IPS-NIHi7 (cell line): ENCODE measurements around the gene MRFAP1L1.

Experiments
- DNase-seq: peaks from one replicate; pipeline ENCODE4 v3.0.0; 2012; ENCODE audit warnings: mixed read lengths; ENCODE audit errors: extremely low spot score

The MRFAP1L1 gene

GRCh38 chr4:6716018-6716911 lies 6.6 kb upstream of the MRFAP1L1 start, which contains the start of gene BLOC1S4:
TSS of gene BLOC1S4 (plus strand) at chr4:6716174. CDS start at chr4:6716210, 36 bp downstream.
- peak; percentile 94 for DNase-seq

DNA sequence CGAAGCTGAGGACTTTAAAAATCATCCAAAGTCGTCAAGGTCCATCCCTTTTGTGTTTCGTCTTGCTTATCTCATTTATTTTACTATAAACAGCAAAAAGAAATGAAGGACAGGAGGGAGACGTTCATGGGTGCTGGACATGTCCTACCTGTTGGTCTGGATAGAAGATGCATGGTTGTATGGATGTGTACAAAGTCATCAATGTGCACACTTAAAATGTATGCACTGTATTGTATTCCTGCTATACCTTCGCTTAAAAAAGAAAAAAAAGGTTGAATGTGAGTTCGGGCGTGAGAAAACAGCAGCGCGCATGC lies 6.0 kb upstream of the MRFAP1L1 start:
- no peak for DNase-seq

DNA sequence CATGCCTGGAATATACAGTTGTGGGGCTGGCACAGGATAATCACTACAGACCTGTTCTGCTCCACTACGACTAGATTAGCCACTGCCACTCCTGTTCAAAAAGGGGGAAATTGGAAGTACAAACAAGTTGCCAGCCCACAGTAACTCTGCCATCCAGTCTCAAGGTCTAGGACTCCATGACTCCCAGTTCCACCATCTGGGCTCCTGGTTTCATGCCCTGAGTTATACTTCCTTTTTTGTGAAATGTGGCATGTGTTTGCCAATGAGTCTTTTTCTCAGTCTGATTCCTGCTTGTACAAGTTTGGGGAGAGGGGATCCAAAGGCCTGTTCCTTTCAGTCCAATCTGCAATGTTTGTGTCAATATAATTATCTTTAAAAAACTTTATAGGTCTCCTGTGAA lies 5.3 kb upstream of the MRFAP1L1 start:
- DNase-seq = no peak

DNA sequence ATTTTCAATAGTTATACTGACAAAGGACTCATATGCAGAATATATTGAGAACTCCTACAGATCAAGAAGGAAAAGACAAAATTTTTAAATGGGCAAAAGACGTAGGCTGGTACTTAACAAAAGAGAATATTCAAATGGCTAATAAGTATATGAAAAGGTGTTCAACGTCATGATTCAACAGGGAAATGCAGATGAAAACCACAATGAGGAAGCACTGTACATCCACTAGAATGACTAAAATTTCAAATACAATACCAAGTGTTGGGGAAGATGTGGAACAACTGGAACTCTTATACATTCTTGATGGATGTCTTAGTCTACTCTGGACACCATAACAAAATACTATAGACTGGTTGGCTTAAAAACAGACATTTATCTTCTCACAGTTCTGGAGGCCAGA lies 1.3 kb upstream of the MRFAP1L1 start:
- no peak for DNase-seq

GRCh38 chr4:6710282-6710681 lies 617 bp upstream of the MRFAP1L1 start:
- no peak for DNase-seq

DNA sequence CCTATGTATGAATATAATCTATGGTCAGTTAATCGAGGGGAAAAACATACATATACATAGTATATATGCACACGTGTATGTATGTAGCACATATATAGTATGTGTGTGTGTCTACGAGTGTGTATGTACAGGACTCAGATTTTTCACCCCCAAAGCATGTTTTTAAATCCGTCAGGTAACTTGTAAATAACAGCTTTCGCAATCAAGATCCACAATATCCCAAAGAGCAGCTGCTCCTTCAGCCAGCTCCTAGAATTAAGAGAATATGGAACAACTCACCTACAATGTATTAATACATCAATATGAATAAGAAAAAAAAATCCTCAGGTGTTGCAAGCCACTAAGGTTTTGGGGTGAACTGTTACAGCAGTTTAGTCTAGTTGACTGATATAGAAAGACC lies 3.5 kb downstream of the MRFAP1L1 start:
- no peak for DNase-seq

- DNase-seq = no peak
Measured at GRCh38 chr4:6705646-6706045, 4.0 kb downstream of the MRFAP1L1 start.

DNA sequence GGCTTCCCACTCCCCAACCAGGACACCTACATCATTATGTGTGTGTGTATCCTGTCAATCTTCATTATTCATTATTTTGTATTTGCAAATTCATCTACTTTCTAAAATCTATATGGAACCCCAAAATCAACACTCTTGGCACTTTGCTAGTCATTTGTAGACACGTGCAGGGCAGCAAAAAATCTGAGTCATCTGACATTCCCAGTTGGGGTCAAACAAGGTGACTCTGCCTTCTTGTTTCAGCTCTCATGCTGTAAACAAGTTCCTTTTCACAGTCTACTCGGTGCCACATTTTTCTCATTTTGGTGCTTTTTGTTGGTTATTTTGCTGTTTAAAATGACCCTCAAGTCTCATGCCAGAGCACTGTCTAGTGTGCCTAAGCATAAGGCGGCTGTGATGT lies 5.9 kb downstream of the MRFAP1L1 start:
- no peak for DNase-seq

DNA sequence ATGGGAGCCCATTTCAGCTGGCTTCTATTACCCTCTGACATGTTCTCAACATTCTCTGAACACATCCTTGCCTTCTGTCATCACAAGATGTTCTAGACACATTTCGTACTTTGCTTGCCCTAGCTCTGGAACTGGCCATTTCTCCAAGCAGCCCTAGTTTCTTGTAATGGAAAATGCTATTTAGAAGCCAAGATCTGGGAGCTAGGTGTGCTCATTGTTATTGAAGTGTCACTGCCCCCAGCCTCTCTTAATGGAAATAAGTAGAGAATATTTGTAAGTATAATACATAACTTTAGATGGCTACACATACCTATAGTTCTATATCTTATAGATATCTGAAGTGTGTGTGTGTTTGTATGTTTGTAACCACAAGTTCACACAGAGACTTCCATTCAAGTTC lies 6.9 kb downstream of the MRFAP1L1 start:
- DNase-seq = no peak

GRCh38 chr4:6701371-6701770 lies 8.3 kb downstream of the MRFAP1L1 start:
- DNase-seq = peak; percentile 86

- DNase-seq = no peak
Measured at GRCh38 chr4:6699903-6700302, 9.8 kb downstream of the MRFAP1L1 start.

GRCh38 chr4:6699388-6699787 lies 10.3 kb downstream of the MRFAP1L1 start:
- DNase-seq = no peak

DNA sequence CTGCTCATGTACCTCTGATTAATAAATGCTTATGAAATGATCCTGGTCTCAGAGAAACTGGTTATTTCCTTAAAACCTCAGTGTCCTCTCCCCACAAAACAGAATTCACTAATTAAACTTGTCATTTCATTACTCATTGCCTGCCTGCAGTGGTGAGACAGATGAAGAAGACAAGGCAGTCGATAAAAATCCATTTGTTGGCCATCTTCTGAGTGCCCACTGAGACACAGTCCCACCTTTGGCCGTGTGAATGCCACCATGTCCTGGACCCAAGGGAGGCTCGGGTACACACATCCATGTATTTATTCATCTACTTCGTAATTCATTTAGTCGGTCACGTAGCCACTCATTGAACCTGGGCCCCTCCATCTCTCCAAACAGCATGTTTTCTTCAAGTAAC lies 12.5 kb downstream of the MRFAP1L1 start:
- DNase-seq = no peak

DNA sequence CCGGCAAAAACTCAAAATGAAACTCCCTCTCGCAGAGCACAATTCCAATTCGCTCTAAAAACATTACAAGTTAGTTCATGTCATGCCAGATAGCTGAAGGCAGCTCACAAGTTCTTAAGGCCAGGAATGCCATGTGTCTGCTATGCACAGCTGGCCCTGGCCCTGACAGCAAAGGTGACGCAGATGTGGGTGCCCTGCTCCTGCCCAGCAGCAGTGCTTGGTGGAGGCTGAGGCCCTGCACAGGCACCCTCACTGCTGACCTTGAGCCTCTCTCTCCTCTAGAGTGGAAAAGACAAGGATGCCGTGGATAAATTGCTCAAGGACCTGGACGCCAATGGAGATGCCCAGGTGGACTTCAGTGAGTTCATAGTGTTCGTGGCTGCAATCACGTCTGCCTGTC lies 13.1 kb downstream of the MRFAP1L1 start:
- no peak for DNase-seq

DNA sequence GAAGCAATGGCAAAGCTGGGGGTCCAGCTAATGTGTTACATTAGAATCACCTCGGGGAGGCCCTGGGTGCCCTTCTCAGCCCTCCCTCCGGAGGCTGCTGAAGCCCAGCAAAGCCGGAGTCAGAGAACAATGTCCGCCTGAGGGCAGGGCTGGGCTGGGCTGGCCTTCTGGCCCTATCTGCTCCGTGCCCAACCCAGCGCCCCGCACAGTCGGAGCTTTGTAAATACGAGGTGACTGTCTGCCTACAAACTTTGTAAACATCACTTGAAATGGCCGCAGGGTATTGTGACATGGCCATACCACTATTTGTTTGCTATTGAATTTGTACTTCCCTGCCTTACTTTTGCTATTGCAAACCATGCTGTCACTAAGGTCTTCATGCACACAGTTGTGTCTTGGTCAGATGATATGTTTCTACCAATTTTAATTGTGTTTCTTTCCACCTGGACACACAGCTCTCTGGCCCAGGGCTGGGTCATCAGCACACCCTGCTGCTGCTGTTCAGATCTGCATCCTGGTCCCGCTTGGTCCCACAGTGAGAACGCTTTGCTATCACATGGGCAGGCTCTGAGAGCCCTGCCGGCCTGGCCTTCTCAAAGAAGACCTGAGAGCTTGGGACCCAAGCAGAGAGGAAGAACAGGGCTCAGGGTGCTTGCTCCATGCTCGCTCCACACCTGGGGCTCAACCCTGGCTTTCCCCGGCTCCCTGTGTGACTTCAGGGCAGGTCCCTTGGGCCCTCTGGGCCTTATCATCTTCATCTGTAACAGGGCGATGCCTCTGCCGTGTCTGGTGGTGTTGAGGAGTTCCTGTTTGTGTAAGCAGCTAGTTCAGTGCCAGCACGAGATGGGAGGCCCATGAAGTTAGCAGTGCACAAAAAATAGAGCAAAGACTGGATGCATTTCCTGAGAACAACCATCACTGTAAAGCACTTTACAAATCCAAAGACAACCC lies 13.7 kb downstream of the MRFAP1L1 start:
- no peak for DNase-seq

- no peak for DNase-seq
Measured at GRCh38 chr4:6694177-6694901, 15.3 kb downstream of the MRFAP1L1 start.

DNA sequence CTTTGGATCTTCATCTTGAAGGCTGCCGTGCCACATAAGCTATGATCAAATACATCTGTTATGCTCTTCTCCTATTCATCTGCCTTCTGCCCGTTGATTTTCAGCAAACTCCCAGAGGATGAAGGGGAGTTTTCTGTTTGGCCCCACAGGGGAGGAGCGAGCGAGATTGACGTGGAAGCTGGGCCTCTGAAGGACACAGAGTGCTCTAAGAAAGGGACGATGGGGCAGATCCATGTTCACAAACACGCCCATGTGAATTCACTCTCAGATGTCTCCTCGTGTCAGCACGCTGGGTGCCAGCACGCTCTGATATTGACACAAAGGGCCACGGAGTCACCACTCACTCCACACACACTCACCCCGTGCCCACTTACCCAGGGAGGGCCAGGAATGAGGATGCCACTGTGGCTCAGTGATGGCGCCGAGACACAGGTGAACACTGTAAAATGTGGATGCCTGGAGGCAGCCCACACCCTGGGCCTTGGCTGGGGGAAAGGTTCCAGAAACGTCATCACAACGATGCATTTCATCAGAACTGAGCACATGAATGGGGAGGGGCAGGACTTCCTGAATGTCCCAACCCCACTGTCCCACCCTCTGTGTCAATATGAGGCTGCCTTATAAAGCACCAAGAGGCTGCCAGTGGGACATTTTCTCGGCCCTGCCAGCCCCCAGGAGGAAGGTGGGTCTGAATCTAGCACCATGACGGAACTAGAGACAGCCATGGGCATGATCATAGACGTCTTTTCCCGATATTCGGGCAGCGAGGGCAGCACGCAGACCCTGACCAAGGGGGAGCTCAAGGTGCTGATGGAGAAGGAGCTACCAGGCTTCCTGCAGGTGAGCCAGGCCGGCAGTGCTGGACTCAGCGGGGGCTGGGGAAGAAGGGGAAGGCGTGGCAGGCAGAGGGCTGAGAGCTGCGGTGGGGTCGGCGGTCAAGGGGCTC lies 16.2 kb downstream of the MRFAP1L1 start, which contains the start of gene S100P:
Gene S100P, plus strand, starts transcription at position 648 of the 946 bp plus-strand sequence. Its CDS starts 55 bp downstream, at position 703.
- no peak for DNase-seq

GRCh38 chr4:6692806-6693205 lies 16.9 kb downstream of the MRFAP1L1 start:
- no peak for DNase-seq

- DNase-seq = no peak
Measured at GRCh38 chr4:6692379-6692778, 17.3 kb downstream of the MRFAP1L1 start.

DNA sequence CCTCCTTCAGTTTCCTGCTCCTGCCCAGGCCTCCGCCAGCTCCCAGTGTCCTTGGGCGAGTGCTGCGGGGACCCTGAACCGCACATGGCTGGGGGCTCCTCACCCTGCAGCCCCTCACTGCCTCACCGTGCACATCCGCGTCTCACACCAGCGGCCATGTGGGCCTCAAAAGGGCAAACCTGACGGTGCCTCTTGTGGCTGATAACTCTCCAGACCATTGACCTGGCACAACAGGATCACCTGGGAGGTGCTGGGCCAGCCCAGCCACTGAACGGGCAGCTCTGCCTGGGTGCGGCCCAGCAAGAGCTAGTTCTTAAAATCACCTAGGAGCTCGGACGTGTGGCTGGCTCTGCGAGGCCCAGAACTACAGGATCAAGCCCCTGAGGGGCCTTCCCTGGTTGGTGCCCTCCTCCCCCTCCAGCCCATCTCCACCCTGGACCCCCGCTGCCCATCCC lies 20.1 kb downstream of the MRFAP1L1 start:
- no peak for DNase-seq
